IMR-90 (cell line): ENCODE data around the gene MYEOV. TPM values are rescaled to one million over a fixed set of nuclear protein-coding genes. Genes with fewer than 3 reads are reported as not detected.

Source experiments
- ATAC-seq: fragments of 200-7000 bp; cut with Tn5 transposase; 2 replicates; pipeline ENCODE4 v1.9.1; 2020; ENCODE audit warnings: low read depth, mild to moderate bottlenecking, moderate library complexity
- BruUV-seq: library from RNA; stranded (reverse); fragments of 400-500 nt; replicated peaks from 2 replicates; lab custom pipeline; 2021; lab: Mats Ljungman, UMichigan
- CTCF ChIA-PET: fragments of 300-600 bp; formaldehyde crosslinking; extraction: SDS; loops from one replicate; lab custom pipeline; 2021; ENCODE audit warnings: antibody characterized with exemption; lab: Yijun Ruan, JAX
- POLR2A ChIA-PET: fragments of 300-600 bp; sonication (Branson Sonifier 250); formaldehyde crosslinking; loops from one replicate; lab custom pipeline; 2022; ENCODE audit warnings: antibody characterized with exemption; ENCODE audit not compliant: unreplicated experiment; lab: Charles Lee
- DNase-seq: peaks from one replicate; pipeline ENCODE4 v3.0.0; 2013
- H2AFZ ChIP-seq: replicated peaks from 2 replicates; pipeline ENCODE3; 2013; ENCODE audit warnings: low read length, mild to moderate bottlenecking; ENCODE audit not compliant: poor library complexity
- H2AK5ac ChIP-seq: 2 replicates; pipeline ENCODE4 v1.6.1; 2013; ENCODE audit warnings: low read depth, low read length, inconsistent platforms
- H2AK9ac ChIP-seq: replicated peaks from 2 replicates; pipeline ENCODE3; 2013; ENCODE audit warnings: mild to moderate bottlenecking, low read depth, low read length, moderate library complexity; ENCODE audit not compliant: poor library complexity
- H2BK120ac ChIP-seq: 2 replicates; pipeline ENCODE4 v1.6.1; 2013; ENCODE audit warnings: low read depth, low read length, inconsistent platforms
- H2BK15ac ChIP-seq: 3 replicates; pipeline ENCODE4 v1.6.1; 2013; ENCODE audit warnings: low read depth, low read length, inconsistent platforms
- H2BK20ac ChIP-seq: 2 replicates; pipeline ENCODE4 v1.6.1; 2013; ENCODE audit warnings: low read depth, mild to moderate bottlenecking, inconsistent platforms, low read length, moderate library complexity
- H2BK5ac ChIP-seq: 2 replicates; pipeline ENCODE4 v1.6.1; 2013; ENCODE audit warnings: mild to moderate bottlenecking, low read depth, low read length, inconsistent platforms; ENCODE audit not compliant: poor library complexity, severe bottlenecking
- H3K14ac ChIP-seq: replicated peaks from 2 replicates; pipeline ENCODE4 v1.6.1; 2013; ENCODE audit warnings: low read depth, low read length, inconsistent platforms
- H3K18ac ChIP-seq: 2 replicates; pipeline ENCODE4 v1.6.1; 2013; ENCODE audit warnings: low read depth, low read length, control low read depth
- H3K23ac ChIP-seq: 2 replicates; pipeline ENCODE4 v1.6.1; 2013; ENCODE audit warnings: low read depth, low read length, inconsistent platforms
- H3K27ac ChIP-seq: 2 replicates; pipeline ENCODE4 v1.5.1; 2013; ENCODE audit warnings: mild to moderate bottlenecking, control low read depth, low read length; ENCODE audit not compliant: insufficient read depth
- H3K27me3 ChIP-seq: 2 replicates; pipeline ENCODE4 v1.6.1; 2013; ENCODE audit warnings: low read length; ENCODE audit not compliant: control insufficient read depth, insufficient read depth
- H3K36me3 ChIP-seq: 2 replicates; pipeline ENCODE4 v1.6.1; 2013; ENCODE audit warnings: low read length, mixed read lengths; ENCODE audit not compliant: control insufficient read depth, insufficient read depth
- H3K4ac ChIP-seq: 2 replicates; pipeline ENCODE4 v1.6.1; 2013; ENCODE audit warnings: low read depth, low read length, inconsistent platforms
- H3K4me1 ChIP-seq: 2 replicates; pipeline ENCODE4 v1.6.1; 2013; ENCODE audit warnings: low read length, mixed read lengths; ENCODE audit not compliant: control insufficient read depth, insufficient read depth
- H3K4me2 ChIP-seq: 2 replicates; pipeline ENCODE4 v1.6.1; 2013; ENCODE audit warnings: low read depth, mild to moderate bottlenecking, control low read depth, low read length, moderate library complexity
- H3K4me3 ChIP-seq: 2 replicates; pipeline ENCODE4 v1.5.1; 2013; ENCODE audit warnings: low read depth, mild to moderate bottlenecking, control low read depth, low read length, moderate library complexity; ENCODE audit not compliant: insufficient read depth
- H3K56ac ChIP-seq: 2 replicates; pipeline ENCODE4 v1.6.1; 2013; ENCODE audit warnings: low read length, inconsistent platforms; ENCODE audit not compliant: insufficient read depth; ENCODE audit errors: extremely low read depth
- H3K79me1 ChIP-seq, 2 experiments: 2 replicates each; pipeline ENCODE4 v1.6.1; 2013; ENCODE audit warnings: low read length in 2 of 2, inconsistent platforms in 1 of 2, low read depth in 1 of 2
- H3K9ac ChIP-seq: 2 replicates; pipeline ENCODE4 v1.6.1; 2013; ENCODE audit warnings: low read depth, low read length, control low read depth
- H3K9me1 ChIP-seq: 2 replicates; pipeline ENCODE4 v1.6.1; 2013; ENCODE audit warnings: low read length, inconsistent platforms; ENCODE audit not compliant: insufficient read depth
- H3K9me3 ChIP-seq: 2 replicates; pipeline ENCODE4 v1.6.1; 2013; ENCODE audit warnings: low read length; ENCODE audit not compliant: control insufficient read depth, insufficient read depth
- H4K20me1 ChIP-seq: 2 replicates; pipeline ENCODE4 v1.6.1; 2013; ENCODE audit warnings: low read length, inconsistent platforms; ENCODE audit not compliant: insufficient read depth
- H4K5ac ChIP-seq: 2 replicates; pipeline ENCODE4 v1.6.1; 2013; ENCODE audit warnings: mild to moderate bottlenecking, low read depth, low read length, control low read depth
- H4K8ac ChIP-seq, 2 experiments: 2 replicates each; pipeline ENCODE4 v1.6.1; 2013; ENCODE audit warnings: low read depth in 2 of 2, low read length in 2 of 2, control low read depth in 1 of 2, inconsistent platforms in 1 of 2
- H4K91ac ChIP-seq: 2 replicates; pipeline ENCODE4 v1.6.1; 2013; ENCODE audit warnings: low read depth, low read length, inconsistent platforms; ENCODE audit not compliant: insufficient read depth
- BHLHE40 ChIP-seq: fragments of 150-350 bp; IDR thresholded peaks from 2 replicates; pipeline ENCODE4 v1.6.1; 2016; ENCODE audit warnings: mild to moderate bottlenecking, low read depth, low read length
- CEBPB ChIP-seq: IDR thresholded peaks from 2 replicates; pipeline ENCODE4 v1.6.1; 2012; ENCODE audit warnings: low read depth, low read length, improper control_type of control experiment
- CHD1 ChIP-seq: IDR thresholded peaks from 2 replicates; pipeline ENCODE4 v1.6.1; 2012; ENCODE audit warnings: low read depth, low read length, improper control_type of control experiment
- FOS ChIP-seq: fragments of 150-350 bp; IDR thresholded peaks from 2 replicates; pipeline ENCODE4 v1.6.1; 2016; ENCODE audit warnings: low read depth, low read length
- MAFK ChIP-seq: IDR thresholded peaks from 2 replicates; pipeline ENCODE4 v1.6.1; 2012; ENCODE audit warnings: low read depth, low read length, improper control_type of control experiment
- MAZ ChIP-seq: IDR thresholded peaks from 2 replicates; pipeline ENCODE4 v1.6.1; 2012; ENCODE audit warnings: low read depth, mild to moderate bottlenecking, low read length, improper control_type of control experiment, moderate library complexity, borderline replicate concordance
- MXI1 ChIP-seq: IDR thresholded peaks from 2 replicates; pipeline ENCODE4 v1.6.1; 2012; ENCODE audit warnings: low read depth, mild to moderate bottlenecking, low read length, moderate library complexity, borderline replicate concordance
- NFE2L2 ChIP-seq: fragments of 150-350 bp; IDR thresholded peaks from 2 replicates; pipeline ENCODE4 v1.6.1; 2016; ENCODE audit warnings: low read depth, mild to moderate bottlenecking, low read length
- POLR2A ChIP-seq: IDR thresholded peaks from 2 replicates; pipeline ENCODE4 v1.6.1; 2012; ENCODE audit warnings: mild to moderate bottlenecking, low read depth, low read length
- RAD21 ChIP-seq: IDR thresholded peaks from 2 replicates; pipeline ENCODE4 v1.6.1; 2012; ENCODE audit warnings: low read length, improper control_type of control experiment
- RCOR1 ChIP-seq: IDR thresholded peaks from 2 replicates; pipeline ENCODE4 v1.6.1; 2012; ENCODE audit warnings: mild to moderate bottlenecking, low read length, improper control_type of control experiment; ENCODE audit not compliant: insufficient replicate concordance
- RFX5 ChIP-seq: IDR thresholded peaks from 2 replicates; pipeline ENCODE4 v1.8.0; 2012; ENCODE audit warnings: low read depth, mild to moderate bottlenecking, low read length, moderate library complexity
- WGBS, 2 experiments: methylation state at CpG; one replicate each; pipeline versions ENCODE4 v1.1.5 to v1.1.7; 2013; ENCODE audit warnings: missing lambda C conversion rate in 2 of 2; ENCODE audit not compliant: insufficient read length in 1 of 2; ENCODE audit errors: extremely low coverage in 2 of 2; 5-methylcytosine and 5-hydroxymethylcytosine counted together
- dilution Hi-C: fragments of 300-500 bp; cut with HindIII; formaldehyde crosslinking; loops from one replicate; pipeline ENCODE4 v1.14.3; 2018; ENCODE audit warnings: low sequenced_read_pairs; ENCODE audit not compliant: unreplicated experiment
- in situ Hi-C: fragments of 300-500 bp; cut with MboI; formaldehyde crosslinking; loops from 3 replicates; pipeline ENCODE4 v1.14.3; 2019; ENCODE audit warnings: low sequenced_read_pairs, inconsistent platforms, mixed read lengths
- intact Hi-C: fragments of 100-400 bp; cut with micrococcal nuclease; formaldehyde crosslinking; loops from 2 replicates; pipeline ENCODE4 v1.10.0; 2022
- polyA plus RNA-seq, 3 experiments: library from polyadenylated mRNA; depleted of rRNA; stranded (reverse); fragments of >200 nt; gene quantifications; 2 replicates each; pipeline ENCODE4 v1.2.3, GENCODE V29; 2012; ENCODE audit warnings: low replicate concordance in 1 of 3
- total RNA-seq: library from RNA; depleted of rRNA; stranded (reverse); fragments of >200 nt; gene quantifications from 2 replicates; pipeline ENCODE4 v1.2.3, GENCODE V29; 2012
- TF ChIP-seq, protein P1 (sequence below): conservative IDR thresholded peaks from 2 replicates; pipeline ENCODE4 v1.5.1; 2012; ENCODE audit warnings: mild to moderate bottlenecking, low read depth, low read length, improper control_type of control experiment
- TF ChIP-seq, protein P2 (sequence below): fragments of 150-350 bp; IDR thresholded peaks from 2 replicates; pipeline ENCODE4 v1.6.1; 2016; ENCODE audit warnings: low read depth, mild to moderate bottlenecking, low read length, moderate library complexity, borderline replicate concordance
- TF ChIP-seq, protein P3 (sequence below): fragments of 150-350 bp; IDR thresholded peaks from 2 replicates; pipeline ENCODE4 v1.6.1; 2017; ENCODE audit warnings: mild to moderate bottlenecking, antibody characterized with exemption, low read length, low read depth

Gene MYEOV
- total and polyA plus RNA-seq, 2 of the 4 experiments (the other 2 are of a cell fraction): 5.8 to 6.8 TPM

DNA sequence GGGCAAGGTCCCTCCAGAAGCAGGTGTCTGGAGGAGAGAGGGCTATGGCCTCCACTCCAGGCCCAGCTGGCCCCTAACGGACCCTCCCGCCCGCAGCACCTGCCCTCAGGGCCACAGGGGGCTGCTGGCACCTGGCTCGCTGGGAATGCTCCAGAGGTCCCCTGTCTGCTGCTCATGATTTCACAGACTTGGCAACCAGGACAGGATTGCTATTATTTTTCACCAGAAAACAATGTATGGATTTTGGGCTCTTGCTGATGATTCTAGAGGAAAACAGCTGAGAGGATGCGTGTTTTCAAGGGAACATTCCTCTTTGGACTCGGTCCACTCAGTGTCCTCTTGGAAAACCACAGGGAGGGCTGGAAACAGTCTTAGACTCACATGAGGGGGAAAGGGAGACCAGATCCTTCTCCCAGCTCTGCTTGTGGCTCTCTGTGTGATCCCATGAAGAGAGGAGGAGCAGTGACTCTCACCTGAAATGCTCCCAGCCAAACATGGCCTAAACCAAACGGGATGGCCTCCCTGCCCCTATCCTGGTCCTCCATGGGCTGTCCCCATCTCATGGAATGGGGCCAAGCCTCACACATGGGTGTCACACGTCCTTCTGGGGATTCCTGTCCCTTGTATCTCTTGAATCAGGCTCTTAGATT, 15.8 kb downstream of the MYEOV start:
- ChIA-PET CTCF (interaction anchor here (1.2 kb wide), 1 partner anchor 12 kb away, joined by 4 read pairs; no protein-coding TSS in a partner anchor), POLR2A (no interaction called here)
- Histone ChIP-seq H2AFZ (peak overlapping the region; percentile 69), H2BK120ac (peak overlapping the region; percentile 93), H3K14ac (peak overlapping the region; percentile 86), H4K20me1 (no peaks in the 10 kb centered on the region), H3K23ac (peak overlapping the region; percentile 49; the same call in 1 of the 2 replicates), H3K4me2 (no peak overlapping the region), H4K91ac (peak overlapping the region; percentile 18), H2AK9ac (peak overlapping the region; percentile 92), H2BK5ac (peak overlapping the region; percentile 41), H3K9me1 (peaks cover 15% of the 10 kb centered on the region), H3K4me3 (no peak overlapping the region), H4K8ac (peak overlapping the region; percentile 9 to 87; a peak in 2 of 4 replicates), H3K4me1 (peaks cover 12% of the 10 kb centered on the region), H3K56ac (no peak overlapping the region), H3K18ac (peak overlapping the region; percentile 71), H3K79me1 (peaks cover 4 to 65% of the 10 kb centered on the region in 2 experiments; a peak in 3 of 4 replicates), H3K9ac (no peak overlapping the region), H2BK15ac (peak overlapping the region; percentile 75; the same call in 2 of the 3 replicates), H3K27me3 (no peaks in the 10 kb centered on the region), H2AK5ac (peak overlapping the region; percentile 98), H3K27ac (peak overlapping the region; percentile 17; the same call in 1 of the 2 replicates), H2BK20ac (peak overlapping the region; percentile 66), H3K36me3 (no peaks in the 10 kb centered on the region), H3K9me3 (no peaks in the 10 kb centered on the region), H4K5ac (peak overlapping the region; percentile 46; the same call in 1 of the 2 replicates), H3K4ac (peak overlapping the region; percentile 98)
- in situ Hi-C loops: no loop called here
- intact Hi-C loops: no loop called here
- dilution Hi-C loops: no loop called here
- whole genome bisulfite sequencing, 2 experiments: 67% methylated on average over 1 of the region's 8 CpGs; no CpG with 5 or more reads in 1 of the 2 experiments
- BruUV-seq: no TSS peak
- DNase-seq: peak; percentile 57
- ATAC-seq: peak; percentile 27
- TF ChIP-seq CEBPB (no peak), RFX5 (no peak), MAZ (no peak), CHD1 (no peak), MAFK (no peak), RCOR1 (no peak), FOS (no peak), MXI1 (no peak), BHLHE40 (no peak), POLR2A (no peak), NFE2L2 (no peak), RAD21 (no peak)
- TF ChIP-seq, protein P1, sequence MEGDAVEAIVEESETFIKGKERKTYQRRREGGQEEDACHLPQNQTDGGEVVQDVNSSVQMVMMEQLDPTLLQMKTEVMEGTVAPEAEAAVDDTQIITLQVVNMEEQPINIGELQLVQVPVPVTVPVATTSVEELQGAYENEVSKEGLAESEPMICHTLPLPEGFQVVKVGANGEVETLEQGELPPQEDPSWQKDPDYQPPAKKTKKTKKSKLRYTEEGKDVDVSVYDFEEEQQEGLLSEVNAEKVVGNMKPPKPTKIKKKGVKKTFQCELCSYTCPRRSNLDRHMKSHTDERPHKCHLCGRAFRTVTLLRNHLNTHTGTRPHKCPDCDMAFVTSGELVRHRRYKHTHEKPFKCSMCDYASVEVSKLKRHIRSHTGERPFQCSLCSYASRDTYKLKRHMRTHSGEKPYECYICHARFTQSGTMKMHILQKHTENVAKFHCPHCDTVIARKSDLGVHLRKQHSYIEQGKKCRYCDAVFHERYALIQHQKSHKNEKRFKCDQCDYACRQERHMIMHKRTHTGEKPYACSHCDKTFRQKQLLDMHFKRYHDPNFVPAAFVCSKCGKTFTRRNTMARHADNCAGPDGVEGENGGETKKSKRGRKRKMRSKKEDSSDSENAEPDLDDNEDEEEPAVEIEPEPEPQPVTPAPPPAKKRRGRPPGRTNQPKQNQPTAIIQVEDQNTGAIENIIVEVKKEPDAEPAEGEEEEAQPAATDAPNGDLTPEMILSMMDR: no peak
- TF ChIP-seq, protein P2, sequence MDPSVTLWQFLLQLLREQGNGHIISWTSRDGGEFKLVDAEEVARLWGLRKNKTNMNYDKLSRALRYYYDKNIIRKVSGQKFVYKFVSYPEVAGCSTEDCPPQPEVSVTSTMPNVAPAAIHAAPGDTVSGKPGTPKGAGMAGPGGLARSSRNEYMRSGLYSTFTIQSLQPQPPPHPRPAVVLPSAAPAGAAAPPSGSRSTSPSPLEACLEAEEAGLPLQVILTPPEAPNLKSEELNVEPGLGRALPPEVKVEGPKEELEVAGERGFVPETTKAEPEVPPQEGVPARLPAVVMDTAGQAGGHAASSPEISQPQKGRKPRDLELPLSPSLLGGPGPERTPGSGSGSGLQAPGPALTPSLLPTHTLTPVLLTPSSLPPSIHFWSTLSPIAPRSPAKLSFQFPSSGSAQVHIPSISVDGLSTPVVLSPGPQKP: no peak
- TF ChIP-seq, protein P3, sequence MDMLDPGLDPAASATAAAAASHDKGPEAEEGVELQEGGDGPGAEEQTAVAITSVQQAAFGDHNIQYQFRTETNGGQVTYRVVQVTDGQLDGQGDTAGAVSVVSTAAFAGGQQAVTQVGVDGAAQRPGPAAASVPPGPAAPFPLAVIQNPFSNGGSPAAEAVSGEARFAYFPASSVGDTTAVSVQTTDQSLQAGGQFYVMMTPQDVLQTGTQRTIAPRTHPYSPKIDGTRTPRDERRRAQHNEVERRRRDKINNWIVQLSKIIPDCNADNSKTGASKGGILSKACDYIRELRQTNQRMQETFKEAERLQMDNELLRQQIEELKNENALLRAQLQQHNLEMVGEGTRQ: no peak
